ENCODE measurements around the gene ARHGAP45.
A peak's percentile ranks its signal among the peaks of the same experiment; 100 is the strongest.

The ARHGAP45 gene

GRCh38 chr19:1028062-1028926 is 38.7 kb upstream of the ARHGAP45 start:
- in situ Hi-C loops (cut with MboI; ENCODE audit: low pct_unique_long_range_greater_than_20kb, low sequenced_read_pairs, unreplicated experiment) = no loop called here
- DNase-seq (ENCODE audit: low spot score) = peak; percentile 80
- no peak for TF ChIP-seq CTCF (IDR thresholded peaks at IDR 0.05; ENCODE audit: extremely low read depth, insufficient read depth, missing control alignments)

- no peak for DNase-seq (ENCODE audit: low spot score)
- TF ChIP-seq CTCF (IDR thresholded peaks at IDR 0.05; ENCODE audit: extremely low read depth, insufficient read depth, missing control alignments) = no peak
- in situ Hi-C loops (cut with MboI; ENCODE audit: low pct_unique_long_range_greater_than_20kb, low sequenced_read_pairs, unreplicated experiment) = no loop called here
Observed at GRCh38 chr19:1032264-1032867, 34.6 kb upstream of the ARHGAP45 start.

- TF ChIP-seq CTCF (IDR thresholded peaks at IDR 0.05; ENCODE audit: extremely low read depth, insufficient read depth, missing control alignments) = no peak
- DNase-seq (ENCODE audit: low spot score) = no peak
- in situ Hi-C loops (cut with MboI; ENCODE audit: low pct_unique_long_range_greater_than_20kb, low sequenced_read_pairs, unreplicated experiment) = no loop called here
Observed at GRCh38 chr19:1035998-1036621, 30.9 kb upstream of the ARHGAP45 start.

- no peak for DNase-seq (ENCODE audit: low spot score)
- in situ Hi-C loops (cut with MboI; ENCODE audit: low pct_unique_long_range_greater_than_20kb, low sequenced_read_pairs, unreplicated experiment) = no loop called here
- TF ChIP-seq CTCF (IDR thresholded peaks at IDR 0.05; ENCODE audit: extremely low read depth, insufficient read depth, missing control alignments) = no peak
Observed at GRCh38 chr19:1037621-1038064, 29.3 kb upstream of the ARHGAP45 start.

- DNase-seq (ENCODE audit: low spot score) = no peak
- TF ChIP-seq CTCF (IDR thresholded peaks at IDR 0.05; ENCODE audit: extremely low read depth, insufficient read depth, missing control alignments) = no peak
- in situ Hi-C loops (cut with MboI; ENCODE audit: low pct_unique_long_range_greater_than_20kb, low sequenced_read_pairs, unreplicated experiment) = no loop called here
Observed at GRCh38 chr19:1038978-1039645, 27.9 kb upstream of the ARHGAP45 start.
